PFSK-1 (cell line): Measurements from ENCODE around the gene TMEM184B.

ENCODE experiments used
- FOXP2 ChIP-seq: optimal IDR thresholded peaks from 2 replicates; pipeline ENCODE3; 2011; ENCODE audit warnings: borderline replicate concordance, control low read depth, inconsistent platforms; ENCODE audit not compliant: insufficient read depth; ENCODE audit errors: extremely low read length, extremely low read depth
- POLR2AphosphoS5 ChIP-seq: IDR thresholded peaks from 2 replicates; pipeline ENCODE4 v1.6.1; 2012; ENCODE audit warnings: low read depth, mild to moderate bottlenecking, control low read depth, low read length, moderate library complexity
- SIN3A ChIP-seq: IDR thresholded peaks from 2 replicates; pipeline ENCODE4 v1.6.1; 2012; ENCODE audit warnings: mild to moderate bottlenecking, low read length, moderate library complexity, borderline replicate concordance; ENCODE audit not compliant: insufficient read depth
- TAF1 ChIP-seq: IDR thresholded peaks from 2 replicates; pipeline ENCODE4 v1.6.1; 2012; ENCODE audit warnings: low read length, control low read depth, borderline replicate concordance; ENCODE audit not compliant: insufficient read depth
- TF ChIP-seq, protein P1 (sequence below), 2 experiments: IDR thresholded peaks; 2 replicates each; pipeline versions ENCODE4 v1.6.1 to v1.8.0; 2011 to 2012; ENCODE audit warnings: low read depth in 2 of 2, low read length in 2 of 2, control low read depth in 1 of 2, inconsistent platforms in 1 of 2, mild to moderate bottlenecking in 1 of 2, moderate library complexity in 1 of 2; ENCODE audit not compliant: insufficient read depth in 1 of 2

TMEM184B gene

GRCh38 chr22:38271101-38271500 lies 1.7 kb downstream of the TMEM184B start:
- TF ChIP-seq TAF1 (no peak), FOXP2 (no peak), SIN3A (no peak), POLR2AphosphoS5 (no peak)
- TF ChIP-seq, protein P1, sequence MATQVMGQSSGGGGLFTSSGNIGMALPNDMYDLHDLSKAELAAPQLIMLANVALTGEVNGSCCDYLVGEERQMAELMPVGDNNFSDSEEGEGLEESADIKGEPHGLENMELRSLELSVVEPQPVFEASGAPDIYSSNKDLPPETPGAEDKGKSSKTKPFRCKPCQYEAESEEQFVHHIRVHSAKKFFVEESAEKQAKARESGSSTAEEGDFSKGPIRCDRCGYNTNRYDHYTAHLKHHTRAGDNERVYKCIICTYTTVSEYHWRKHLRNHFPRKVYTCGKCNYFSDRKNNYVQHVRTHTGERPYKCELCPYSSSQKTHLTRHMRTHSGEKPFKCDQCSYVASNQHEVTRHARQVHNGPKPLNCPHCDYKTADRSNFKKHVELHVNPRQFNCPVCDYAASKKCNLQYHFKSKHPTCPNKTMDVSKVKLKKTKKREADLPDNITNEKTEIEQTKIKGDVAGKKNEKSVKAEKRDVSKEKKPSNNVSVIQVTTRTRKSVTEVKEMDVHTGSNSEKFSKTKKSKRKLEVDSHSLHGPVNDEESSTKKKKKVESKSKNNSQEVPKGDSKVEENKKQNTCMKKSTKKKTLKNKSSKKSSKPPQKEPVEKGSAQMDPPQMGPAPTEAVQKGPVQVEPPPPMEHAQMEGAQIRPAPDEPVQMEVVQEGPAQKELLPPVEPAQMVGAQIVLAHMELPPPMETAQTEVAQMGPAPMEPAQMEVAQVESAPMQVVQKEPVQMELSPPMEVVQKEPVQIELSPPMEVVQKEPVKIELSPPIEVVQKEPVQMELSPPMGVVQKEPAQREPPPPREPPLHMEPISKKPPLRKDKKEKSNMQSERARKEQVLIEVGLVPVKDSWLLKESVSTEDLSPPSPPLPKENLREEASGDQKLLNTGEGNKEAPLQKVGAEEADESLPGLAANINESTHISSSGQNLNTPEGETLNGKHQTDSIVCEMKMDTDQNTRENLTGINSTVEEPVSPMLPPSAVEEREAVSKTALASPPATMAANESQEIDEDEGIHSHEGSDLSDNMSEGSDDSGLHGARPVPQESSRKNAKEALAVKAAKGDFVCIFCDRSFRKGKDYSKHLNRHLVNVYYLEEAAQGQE (IDR thresholded peaks at IDR 0.05; ENCODE audit: insufficient read depth in 1 of 2, low read depth in 2 of 2, low read length in 2 of 2): no peak

DNA sequence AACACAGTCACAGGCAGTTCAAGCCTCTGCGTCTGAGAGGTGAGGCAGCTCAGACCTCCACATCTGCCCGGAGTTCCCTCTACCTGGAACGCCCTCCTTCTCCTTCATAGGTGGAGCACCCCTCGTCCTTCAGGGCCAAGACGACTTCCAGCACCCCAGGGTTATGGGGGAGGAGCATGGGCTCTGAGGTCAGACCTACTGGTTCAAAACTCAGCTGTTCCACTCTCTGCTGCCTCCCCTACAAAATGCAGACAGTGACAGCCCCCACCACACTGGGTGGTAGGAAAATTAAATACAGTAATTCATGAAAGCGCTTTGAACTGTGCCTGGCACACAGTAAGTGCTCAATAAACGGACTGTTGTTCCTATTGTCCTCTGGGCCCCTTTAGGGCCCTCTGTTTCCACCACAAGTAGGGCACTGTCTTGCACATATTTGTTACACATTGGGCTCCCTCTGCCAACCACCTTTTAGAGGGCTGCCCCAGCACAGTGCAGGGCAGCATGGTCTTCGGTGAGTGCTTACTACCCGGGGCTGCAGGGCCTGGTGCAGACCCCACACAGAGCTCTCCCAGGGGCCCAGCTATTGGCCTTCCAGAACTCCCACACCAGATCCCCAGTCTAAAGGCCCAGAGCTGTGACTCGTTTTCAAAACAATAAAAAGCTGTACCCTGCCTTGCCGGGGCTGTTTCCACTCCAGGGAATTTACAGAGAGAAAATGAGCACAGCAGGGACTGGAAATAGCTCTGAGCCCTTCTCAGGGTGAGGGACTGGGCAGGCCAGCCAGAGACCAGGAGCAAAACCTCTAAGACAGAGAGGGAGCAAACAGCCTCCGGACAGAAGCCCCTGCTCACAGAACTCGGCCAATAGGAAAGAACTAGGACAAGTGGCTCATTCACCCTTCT lies 2.5 kb downstream of the TMEM184B start:
- TF ChIP-seq TAF1: no peak

DNA sequence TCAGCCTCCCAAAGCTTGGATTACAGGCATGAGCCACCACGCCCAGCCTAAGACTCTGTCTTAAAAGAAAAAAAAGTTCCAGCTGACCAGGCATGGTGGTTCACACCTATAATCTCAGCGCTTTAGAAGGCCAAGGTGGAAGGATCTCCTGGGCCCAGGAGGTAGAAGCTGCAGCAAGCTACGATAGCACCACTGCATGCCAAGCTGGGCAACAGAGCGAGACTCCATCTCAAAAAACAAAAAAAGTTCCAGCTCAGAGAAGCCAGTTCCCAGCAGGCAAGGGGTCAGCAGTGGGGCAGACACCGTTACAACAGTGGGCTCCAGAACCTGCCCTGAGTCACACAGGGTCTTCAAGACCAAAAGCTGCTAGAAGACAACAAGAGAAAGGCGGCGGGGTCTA lies 3.3 kb downstream of the TMEM184B start:
- TF ChIP-seq SIN3A (no peak), POLR2AphosphoS5 (no peak), FOXP2 (no peak), TAF1 (no peak)
- TF ChIP-seq, protein P1 (IDR thresholded peaks at IDR 0.05; ENCODE audit: insufficient read depth in 1 of 2, low read depth in 2 of 2, low read length in 2 of 2): no peak

- TF ChIP-seq POLR2AphosphoS5 (no peak), TAF1 (no peak), FOXP2 (no peak), SIN3A (no peak)
- TF ChIP-seq, protein P1 (IDR thresholded peaks at IDR 0.05; ENCODE audit: insufficient read depth in 1 of 2, low read depth in 2 of 2, low read length in 2 of 2): no peak
Observed at GRCh38 chr22:38267086-38267485, 5.7 kb downstream of the TMEM184B start.

DNA sequence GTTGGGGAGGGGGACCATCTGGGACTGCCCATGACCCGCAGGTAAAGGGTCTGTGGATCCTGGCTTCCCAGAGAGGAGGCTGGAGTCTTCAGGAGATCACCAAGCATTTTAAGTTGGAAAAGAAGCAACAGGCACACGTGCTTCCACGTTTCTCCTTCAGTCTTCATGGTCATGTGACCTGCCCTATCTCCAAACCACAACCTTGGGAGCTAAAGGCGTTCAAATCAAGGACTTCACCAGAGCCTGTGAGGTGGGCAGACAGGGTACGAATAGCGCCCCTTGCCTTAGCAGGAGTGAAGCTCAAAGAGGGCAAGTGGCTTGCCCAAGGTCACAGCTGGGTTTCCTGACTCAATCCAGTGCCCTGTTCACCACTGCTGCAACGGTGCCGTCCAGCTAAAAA lies 6.7 kb downstream of the TMEM184B start:
- TF ChIP-seq SIN3A (no peak), TAF1 (no peak), FOXP2 (no peak), POLR2AphosphoS5 (no peak)
- TF ChIP-seq, protein P1 (IDR thresholded peaks at IDR 0.05; ENCODE audit: insufficient read depth in 1 of 2, low read depth in 2 of 2, low read length in 2 of 2): no peak
